SK-N-SH (cell line): ENCODE results near the gene CHCHD6. TPM values are rescaled to one million over a fixed set of nuclear protein-coding genes. Genes with fewer than 3 reads are reported as not detected.

Source experiments
- CTCF ChIA-PET: fragments of 300-600, 350-600 bp; formaldehyde crosslinking; extraction: SDS; loops from one replicate; lab custom pipeline; 2021; lab: Yijun Ruan, JAX
- POLR2A ChIA-PET: fragments of 350-600 bp; sonication (Branson Sonifier 250); formaldehyde crosslinking; extraction: SDS; loops from one replicate; lab custom pipeline; 2020; ENCODE audit warnings: antibody characterized with exemption, inconsistent platforms; lab: Yijun Ruan, JAX
- DNase-seq: peaks from one replicate; pipeline ENCODE4 v3.0.0; 2012
- H2AFZ ChIP-seq: fragments of 200-600 bp; sonication (generic); 2 replicates; pipeline ENCODE4 v1.8.1; 2016; ENCODE audit warnings: antibody characterized with exemption, mild to moderate bottlenecking, low read depth
- H3F3A ChIP-seq: fragments of 200-600 bp; sonication (generic); replicated peaks from 2 replicates; pipeline ENCODE3; 2016; ENCODE audit warnings: antibody characterized with exemption, mild to moderate bottlenecking; ENCODE audit not compliant: insufficient read depth
- H3K27ac ChIP-seq, 2 experiments: fragments of 200-500 bp in 1 of 2; fragments of 200-600 bp in 1 of 2; sonication (Bioruptor generic) in 1 of 2; sonication (generic), shearing (Covaris generic) in 1 of 2; 2 replicates each; pipeline versions ENCODE4 v1.5.1 to v1.6.1; 2014 to 2016; ENCODE audit warnings: low read depth in 2 of 2, inconsistent platforms in 1 of 2, low read length in 1 of 2, mild to moderate bottlenecking in 1 of 2, mixed read lengths in 1 of 2
- H3K27me3 ChIP-seq: fragments of 200-600 bp; sonication (generic), shearing (Covaris generic); 2 replicates; pipeline ENCODE4 v1.6.1; 2016; ENCODE audit warnings: mixed run types; ENCODE audit not compliant: insufficient read depth
- H3K36me3 ChIP-seq, 2 experiments: fragments of 200-500 bp in 1 of 2; fragments of 200-600 bp in 1 of 2; sonication (Bioruptor generic) in 1 of 2; sonication (generic) in 1 of 2; replicated peaks in 1 of 2; 2 replicates each; pipeline versions ENCODE3 to v1.5.1; 2014 to 2016; ENCODE audit warnings: low read length in 1 of 2, mild to moderate bottlenecking in 1 of 2; ENCODE audit not compliant: insufficient read depth in 2 of 2, control insufficient read depth in 1 of 2
- H3K4me1 ChIP-seq, 2 experiments: fragments of 200-500 bp in 1 of 2; fragments of 200-600 bp in 1 of 2; sonication (Bioruptor generic) in 1 of 2; sonication (generic), shearing (Covaris generic) in 1 of 2; 2 replicates each; pipeline versions ENCODE4 v1.5.1 to v1.6.1; 2014 to 2016; ENCODE audit warnings: low read depth in 1 of 2, low read length in 1 of 2, mixed run types in 1 of 2; ENCODE audit not compliant: insufficient read depth in 2 of 2, control insufficient read depth in 1 of 2
- H3K4me2 ChIP-seq: fragments of 200-600 bp; sonication (generic), shearing (Covaris generic); 2 replicates; pipeline ENCODE4 v1.6.1; 2017; ENCODE audit warnings: mixed run types
- H3K4me3 ChIP-seq, 2 experiments: fragments of 200-500 bp in 1 of 2; fragments of 200-600 bp in 1 of 2; sonication (Bioruptor generic) in 1 of 2; sonication (generic), shearing (Covaris generic) in 1 of 2; 2 replicates each; pipeline versions ENCODE4 v1.5.1 to v1.8.1; 2014 to 2016; ENCODE audit warnings: low read depth in 2 of 2, inconsistent platforms in 1 of 2, low read length in 1 of 2, mild to moderate bottlenecking in 1 of 2, mixed read lengths in 1 of 2, moderate library complexity in 1 of 2
- H3K79me2 ChIP-seq: fragments of 200-600 bp; sonication (generic); 2 replicates; pipeline ENCODE4 v1.8.1; 2017; ENCODE audit warnings: mild to moderate bottlenecking; ENCODE audit not compliant: insufficient read depth
- H3K9ac ChIP-seq: fragments of 200-600 bp; sonication (generic); 2 replicates; pipeline ENCODE4 v1.6.1; 2017; ENCODE audit warnings: mixed run types
- H3K9me2 ChIP-seq: fragments of 200-600 bp; sonication (generic); 2 replicates; pipeline ENCODE4 v1.6.1; 2017; ENCODE audit warnings: mixed run types
- H3K9me3 ChIP-seq: fragments of 200-600 bp; sonication (generic); 2 replicates; pipeline ENCODE4 v1.6.1; 2017; ENCODE audit warnings: mixed run types, mild to moderate bottlenecking, moderate library complexity
- H4K20me1 ChIP-seq: fragments of 200-600 bp; sonication (generic); 2 replicates; pipeline ENCODE4 v1.6.1; 2017; ENCODE audit warnings: mild to moderate bottlenecking, mixed run types; ENCODE audit not compliant: insufficient read depth
- EZH2phosphoT487 ChIP-seq: fragments of 200-600 bp; sonication (generic); IDR thresholded peaks from 2 replicates; pipeline ENCODE4 v1.6.1; 2017; ENCODE audit warnings: low read depth, mixed run types, mild to moderate bottlenecking, antibody characterized with exemption, moderate library complexity, borderline replicate concordance
- GABPA ChIP-seq: IDR thresholded peaks from 2 replicates; pipeline ENCODE4 v1.4.0; 2012; ENCODE audit warnings: low read depth, mild to moderate bottlenecking
- JUND ChIP-seq: IDR thresholded peaks from 2 replicates; pipeline ENCODE4 v1.4.0; 2012
- NRF1 ChIP-seq: IDR thresholded peaks from 2 replicates; pipeline ENCODE4 v1.6.1; 2012; ENCODE audit warnings: low read depth, mild to moderate bottlenecking, low read length
- RCOR1 ChIP-seq: fragments of 150-350 bp; IDR thresholded peaks from 2 replicates; pipeline ENCODE4 v1.6.1; 2017; ENCODE audit warnings: antibody characterized with exemption, low read length
- SIN3A ChIP-seq: IDR thresholded peaks from 2 replicates; pipeline ENCODE4 v1.6.1; 2012; ENCODE audit warnings: low read depth, mild to moderate bottlenecking, low read length, moderate library complexity, borderline replicate concordance
- TEAD4 ChIP-seq: IDR thresholded peaks from 2 replicates; pipeline ENCODE4 v1.4.0; 2012; ENCODE audit warnings: mild to moderate bottlenecking, borderline replicate concordance; ENCODE audit not compliant: insufficient read depth
- USF1 ChIP-seq: IDR thresholded peaks from 2 replicates; pipeline ENCODE4 v1.4.0; 2012; ENCODE audit warnings: low read depth, borderline replicate concordance
- WGBS: methylation state at CpG from one replicate; pipeline ENCODE4 v1.1.6; 2017; ENCODE audit warnings: low lambda C conversion rate; 5-methylcytosine and 5-hydroxymethylcytosine counted together
- polyA plus RNA-seq, 3 experiments: library from polyadenylated mRNA; depleted of rRNA; stranded (reverse); fragments of >200 nt; gene quantifications; 2 replicates each; pipeline ENCODE4 v1.2.3, GENCODE V29; 2012
- TF ChIP-seq, protein P1 (sequence below): fragments of 150-350 bp; IDR thresholded peaks from 2 replicates; pipeline ENCODE4 v1.6.1; 2017; ENCODE audit warnings: antibody characterized with exemption, low read length, low read depth, borderline replicate concordance

The CHCHD6 gene
- polyA plus RNA-seq, 1 of the 3 experiments (the other 2 are of a cell fraction), result 42.5 TPM

- WGBS, result no CpG with 5 or more reads among the region's 12 CpGs
- Histone ChIP-seq H3K9me2 (no peaks in the 10 kb centered on the region), H3K4me2 (no peak overlapping the region), H3K9me3 (no peaks in the 10 kb centered on the region), H3K4me3 (no peak overlapping the region; a peak in 1 of 4 replicates), H3K36me3 (peaks cover 5 to 8% of the 10 kb centered on the region in 2 experiments), H4K20me1 (peaks cover 9% of the 10 kb centered on the region; the same call in 1 of the 2 replicates), H3K9ac (no peak overlapping the region), H3K27ac (peak overlapping the region; percentile 87 to 97; a peak in 3 of 4 replicates), H3F3A (peaks cover 8% of the 10 kb centered on the region), H3K4me1 (peaks cover 23 to 78% of the 10 kb centered on the region in 2 experiments; a peak in 3 of 4 replicates), H3K79me2 (peaks cover 62% of the 10 kb centered on the region), H2AFZ (no peak overlapping the region), H3K27me3 (no peaks in the 10 kb centered on the region)
- no peak for TF ChIP-seq EZH2phosphoT487
- CTCF ChIA-PET, result interaction anchor here (0.7 to 2.4 kb wide), 9 partner anchors 22 to 545 kb away, joined by 3 to 9 read pairs (median 4); no protein-coding TSS in a partner anchor
- DNase-seq, result no peak
- POLR2A ChIA-PET, result no interaction called here
Measured at GRCh38 chr3:127003175-127003555, 299.1 kb downstream of the CHCHD6 start.

- Histone ChIP-seq H3K9me3 (no peaks in the 10 kb centered on the region), H3K4me1 (peaks cover 23 to 78% of the 10 kb centered on the region in 2 experiments; a peak in 3 of 4 replicates), H3K4me3 (no peak overlapping the region), H3K27ac (peak overlapping the region in 1 of 2 experiments; percentile 97; a peak in 2 of 4 replicates), H3F3A (peaks cover 8% of the 10 kb centered on the region), H3K79me2 (peaks cover 62% of the 10 kb centered on the region), H3K36me3 (peaks cover 5 to 9% of the 10 kb centered on the region in 2 experiments), H3K9ac (no peak overlapping the region), H4K20me1 (peaks cover 5% of the 10 kb centered on the region; the same call in 1 of the 2 replicates), H3K4me2 (no peak overlapping the region), H3K27me3 (no peaks in the 10 kb centered on the region), H3K9me2 (no peaks in the 10 kb centered on the region), H2AFZ (no peak overlapping the region)
- CTCF ChIA-PET, result interaction anchor here (1.0 to 2.4 kb wide), 3 partner anchors 252 to 453 kb away, joined by 4 to 9 read pairs (median 4); no protein-coding TSS in a partner anchor
- POLR2A ChIA-PET, result no interaction called here
- WGBS, result 100% methylated on average over 3 of the region's 7 CpGs
- TF ChIP-seq JUND (no peak), TEAD4 (no peak), NRF1 (no peak), USF1 (no peak), RCOR1 (no peak), GABPA (no peak), SIN3A (no peak)
- TF ChIP-seq, protein P1, sequence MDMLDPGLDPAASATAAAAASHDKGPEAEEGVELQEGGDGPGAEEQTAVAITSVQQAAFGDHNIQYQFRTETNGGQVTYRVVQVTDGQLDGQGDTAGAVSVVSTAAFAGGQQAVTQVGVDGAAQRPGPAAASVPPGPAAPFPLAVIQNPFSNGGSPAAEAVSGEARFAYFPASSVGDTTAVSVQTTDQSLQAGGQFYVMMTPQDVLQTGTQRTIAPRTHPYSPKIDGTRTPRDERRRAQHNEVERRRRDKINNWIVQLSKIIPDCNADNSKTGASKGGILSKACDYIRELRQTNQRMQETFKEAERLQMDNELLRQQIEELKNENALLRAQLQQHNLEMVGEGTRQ, result no peak
- no peak for DNase-seq
Measured at GRCh38 chr3:127003601-127004280, 299.7 kb downstream of the CHCHD6 start.
